Stimulated activated CD4-positive, alpha-beta T cell treated with anti-CD3 and anti-CD28 coated beads, TNF-alpha, amount 100 ng/mL, for 4 hours (primary cell): ENCODE results near the gene CYBC1.
"Not testable (repeated sequence)": the region's sequence is repeated elsewhere in the genome, so short reads cannot be mapped to it uniquely, and the experiment has no call there.

ENCODE experiments used
- DNase-seq, 3 experiments: peaks; one replicate each; pipeline ENCODE4 v3.0.0-alpha.2; 2020; ENCODE audit warnings: low read depth in 3 of 3

CYBC1 gene

DNA sequence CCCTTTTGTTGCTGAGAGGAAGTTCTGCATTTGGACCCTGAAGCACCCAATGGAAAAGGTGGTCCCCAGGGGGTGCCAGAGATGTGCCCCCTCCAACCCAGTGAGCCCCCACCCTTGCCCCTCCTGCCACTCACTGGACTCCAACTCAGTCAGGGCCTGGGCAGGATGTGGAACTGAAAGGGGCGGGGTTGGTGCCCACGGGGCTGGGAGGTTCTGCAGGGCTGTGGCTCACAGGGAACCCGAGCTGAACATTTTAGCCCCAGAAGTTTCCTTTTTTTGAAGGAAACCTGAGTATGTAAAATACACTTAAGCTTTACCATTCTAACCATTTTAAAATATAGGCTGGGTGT, 16.4 kb downstream of the CYBC1 start:
- DNase-seq, result no peak

DNA sequence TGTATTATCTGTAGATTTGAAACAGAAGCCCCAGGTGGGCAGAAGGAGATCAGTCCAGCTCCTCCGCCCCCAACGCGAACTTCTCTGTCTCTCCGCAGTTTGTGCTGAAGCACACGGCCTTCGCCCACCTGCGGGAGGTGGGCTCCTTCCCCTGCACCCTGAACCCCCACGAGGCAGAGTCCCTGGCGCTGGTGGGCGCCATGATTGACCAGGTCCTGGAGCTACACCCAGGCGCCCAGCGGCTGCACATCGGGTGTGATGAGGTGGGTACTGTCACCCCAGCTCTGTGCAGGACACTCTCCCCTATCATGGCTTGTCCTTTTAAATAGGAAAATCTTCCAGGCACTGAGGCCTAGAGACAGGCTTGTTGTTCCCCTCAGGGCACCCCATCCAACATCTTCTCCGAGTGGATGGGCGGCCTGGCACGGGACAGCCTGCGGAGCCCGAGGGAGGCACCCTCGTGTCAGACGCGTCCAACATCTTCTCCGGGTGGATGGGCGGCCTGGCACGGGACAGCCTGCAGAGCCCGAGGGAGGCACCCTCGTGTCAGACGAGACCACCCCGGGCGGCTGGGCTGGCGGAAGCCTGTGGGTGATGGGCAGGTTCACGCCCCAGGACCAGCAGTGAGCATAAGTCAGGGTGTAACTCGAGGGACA, 16.9 kb downstream of the CYBC1 start:
- DNase-seq, result no peak

DNA sequence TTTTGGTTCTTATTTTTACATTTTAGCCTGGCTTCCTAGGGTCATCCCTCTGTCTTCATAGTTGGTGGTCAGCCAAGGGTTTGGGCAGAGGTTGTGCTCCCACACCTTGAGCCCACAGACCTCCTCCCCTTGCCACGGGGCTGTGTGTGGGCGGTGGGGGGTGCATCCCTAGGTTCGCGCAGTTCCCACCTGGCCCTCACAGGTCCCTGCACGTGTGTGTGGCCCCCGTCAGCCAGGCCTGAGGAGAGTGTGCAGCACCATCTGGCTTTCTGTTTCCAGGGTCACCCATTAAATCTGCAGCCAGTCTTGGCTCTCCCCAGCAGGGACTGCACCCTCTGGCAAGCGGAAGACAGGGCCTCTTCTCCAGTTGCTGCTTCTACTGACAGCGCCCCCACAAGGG, 18.5 kb downstream of the CYBC1 start:
- no peak for DNase-seq

- no peak for DNase-seq
These were observed 20.7 kb downstream of the CYBC1 start for GRCh38 chr17:82429824-82430223.

GRCh38 chr17:82428546-82428945, 22.0 kb downstream of the CYBC1 start:
- DNase-seq, result no peak

DNA sequence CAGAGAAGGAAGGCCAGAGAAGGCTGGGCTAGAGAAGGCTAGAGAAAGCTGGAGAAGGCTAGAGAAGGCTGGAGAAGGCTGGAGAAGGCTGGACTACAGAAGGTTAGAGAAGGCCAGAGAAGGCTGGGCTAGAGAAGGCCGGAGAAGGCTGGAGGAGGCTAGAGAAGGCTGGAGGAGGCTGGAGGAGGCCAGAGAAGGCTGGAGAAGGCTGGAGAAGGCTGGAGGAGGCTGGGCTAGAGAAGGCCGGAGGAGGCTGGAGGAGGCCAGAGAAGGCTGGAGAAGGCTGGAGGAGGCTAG, 25.7 kb downstream of the CYBC1 start:
- DNase-seq, result no peak

DNA sequence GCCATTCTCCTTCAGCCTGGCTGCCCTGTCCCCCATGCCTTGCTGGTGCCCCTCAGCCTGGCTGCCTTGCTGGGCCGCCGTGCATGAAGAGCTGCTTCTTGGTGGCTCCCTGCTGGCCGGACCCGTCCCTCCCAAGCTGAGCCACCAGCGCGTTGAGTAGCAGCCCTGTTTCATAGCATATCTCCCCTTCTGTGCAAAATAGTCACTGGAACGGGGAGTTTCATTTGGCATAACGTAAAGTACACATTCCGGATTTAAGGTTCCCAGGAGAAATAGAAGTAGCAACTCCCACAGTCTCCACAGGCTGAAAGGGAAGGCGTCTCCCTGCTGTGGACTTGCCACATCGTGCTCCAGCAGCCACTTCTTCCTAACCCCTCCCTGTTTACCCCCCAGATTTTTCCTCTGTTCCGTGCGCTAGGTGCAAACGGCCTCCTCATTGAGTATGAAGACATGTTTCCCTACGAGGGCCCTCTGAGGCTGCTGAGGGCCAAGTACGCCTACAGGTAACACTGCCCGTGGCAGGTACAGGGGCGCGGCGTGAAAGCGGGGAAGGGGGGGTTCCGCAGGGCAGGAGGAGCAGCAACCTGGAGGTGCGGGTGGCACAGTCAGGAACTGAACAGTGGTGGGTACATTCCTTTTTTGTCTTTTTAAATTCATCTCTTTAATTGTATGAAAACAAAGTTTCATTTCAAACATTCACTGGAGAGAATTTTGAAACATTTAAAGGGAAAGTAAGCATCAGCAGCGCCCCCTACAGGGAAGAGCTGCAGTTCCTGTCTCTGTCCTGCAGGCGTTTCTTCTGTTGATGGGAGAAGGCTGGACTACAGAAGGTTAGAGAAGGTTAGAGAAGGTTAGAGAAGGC, 26.3 kb downstream of the CYBC1 start:
- DNase-seq, result peak in 1 of 3 experiments; percentile 18

- no peak for DNase-seq
These were observed 31.0 kb downstream of the CYBC1 start for GRCh38 chr17:82419540-82419939.

GRCh38 chr17:82418001-82418986, 32.3 kb downstream of the CYBC1 start, which contains the start of the genes HEXD and OGFOD3:
TSS of gene HEXD (plus strand) at chr17:82418347. CDS start at chr17:82419800, 1,453 bp downstream.
TSS of gene OGFOD3 (minus strand) at chr17:82418586. CDS start at chr17:82418485, 101 bp downstream.
- peak; percentile 72 to 83 (median 73) for DNase-seq

DNA sequence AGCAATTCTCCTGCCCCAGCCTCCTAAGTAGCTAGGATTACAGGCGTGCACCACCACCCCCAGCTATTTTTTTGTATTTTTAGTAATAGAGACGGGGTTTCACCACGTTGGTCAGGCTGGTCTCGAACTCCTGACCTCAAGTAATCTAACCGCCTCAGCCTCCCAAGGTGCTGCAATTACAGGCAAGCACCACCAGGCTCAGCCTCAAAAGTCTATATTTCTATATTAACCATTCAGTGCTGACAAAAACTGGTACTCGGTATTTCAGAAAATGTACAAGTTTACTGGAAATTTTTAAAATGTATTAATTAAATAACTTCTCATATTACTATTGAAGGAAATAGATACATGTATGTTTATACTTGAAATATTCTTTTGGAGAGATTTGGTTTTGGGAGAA, 33.8 kb downstream of the CYBC1 start:
- no peak for DNase-seq

DNA sequence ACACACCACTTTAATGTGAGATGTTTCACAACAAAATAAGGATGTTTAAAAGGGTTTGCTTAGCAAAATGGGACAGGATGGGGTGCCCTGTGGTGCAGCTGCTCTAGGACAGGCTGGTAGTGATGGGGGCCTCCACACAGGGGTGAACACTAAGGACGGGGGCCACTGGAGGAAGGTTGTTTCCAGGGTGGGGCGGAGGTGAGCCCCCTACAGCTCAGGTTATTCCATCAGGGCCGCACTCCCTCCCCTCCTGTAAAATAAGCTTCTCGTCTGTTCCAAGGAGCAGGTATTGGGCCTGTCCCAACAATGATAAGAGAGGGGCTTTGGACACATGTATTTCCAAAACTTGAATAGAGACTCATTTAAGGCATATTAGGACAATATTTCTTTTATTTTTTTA, 34.3 kb downstream of the CYBC1 start:
- DNase-seq, result no peak

DNA sequence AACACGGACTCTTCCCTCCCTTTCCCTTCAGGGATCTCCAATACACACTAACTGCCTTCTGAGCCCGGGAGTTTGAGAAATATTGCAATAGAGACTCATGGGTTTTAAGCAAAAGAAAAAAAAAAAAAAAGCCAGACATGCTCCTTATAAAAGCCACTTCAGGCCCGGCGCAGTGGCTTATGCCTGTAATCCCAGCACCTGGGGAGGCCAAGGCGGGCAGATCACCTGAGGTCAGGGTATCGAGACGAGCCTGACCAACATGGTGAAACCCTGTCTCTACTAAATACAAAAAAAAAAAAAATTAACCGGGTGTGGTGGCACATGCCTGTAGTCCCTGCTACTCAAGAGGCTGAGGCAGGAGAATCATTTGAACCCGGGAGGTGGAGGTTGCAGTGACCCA, 34.8 kb downstream of the CYBC1 start:
- no peak for DNase-seq

DNA sequence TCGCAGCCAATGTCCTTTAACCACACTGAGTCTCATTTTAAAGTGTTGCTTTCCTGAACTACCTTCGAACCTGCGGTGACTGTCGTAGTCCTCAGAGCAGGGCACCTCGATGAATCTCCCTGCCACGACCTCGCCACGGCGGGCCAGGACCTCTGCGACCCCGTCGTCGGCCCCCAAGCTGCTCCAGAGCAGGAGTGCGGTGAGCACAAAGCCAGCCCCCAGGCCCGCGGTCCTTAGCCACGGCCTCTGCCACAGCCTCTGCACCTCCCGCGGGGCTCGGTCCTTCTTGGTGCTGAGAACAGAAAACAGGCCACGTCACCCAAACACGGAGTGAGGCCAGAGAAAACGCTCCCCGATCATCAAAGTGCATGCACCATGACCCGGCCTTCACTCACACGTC, 35.2 kb downstream of the CYBC1 start:
- no peak for DNase-seq

DNA sequence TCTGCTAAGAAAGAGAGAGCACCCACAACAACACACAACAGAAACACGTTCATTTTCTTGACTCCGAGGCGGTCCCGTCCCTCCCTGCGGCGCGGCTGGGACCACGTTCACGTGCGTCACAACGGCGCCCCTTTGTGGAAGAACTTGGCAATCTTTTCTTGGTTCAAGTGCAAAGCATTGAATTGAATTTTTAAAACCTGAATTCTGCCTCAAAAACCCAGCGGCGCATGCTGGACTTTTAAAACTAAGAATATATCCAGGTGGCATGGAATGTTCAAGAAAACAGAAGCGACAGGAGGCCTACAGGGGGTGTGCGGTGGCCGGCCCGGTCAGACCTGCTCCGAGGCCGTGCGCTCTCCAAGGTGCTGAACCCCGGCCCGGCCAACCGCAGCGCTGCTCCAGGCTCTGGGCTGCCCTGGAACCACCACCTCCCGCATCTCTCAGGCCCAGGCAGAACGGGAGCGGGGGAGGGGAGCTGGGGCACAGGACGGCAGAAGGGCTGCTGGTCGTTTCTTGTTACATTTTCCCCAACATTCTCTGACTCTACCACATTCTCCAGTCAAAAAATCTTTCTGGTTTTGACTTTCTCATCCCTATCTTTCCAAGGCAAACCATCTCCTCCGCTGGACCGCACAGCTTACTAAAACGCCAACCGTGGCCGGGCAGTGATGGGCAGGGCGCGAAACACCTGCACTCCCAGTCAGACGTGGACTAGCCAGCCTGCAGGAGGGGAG, 35.8 kb downstream of the CYBC1 start:
- peak; percentile 52 to 64 (median 52) for DNase-seq

DNA sequence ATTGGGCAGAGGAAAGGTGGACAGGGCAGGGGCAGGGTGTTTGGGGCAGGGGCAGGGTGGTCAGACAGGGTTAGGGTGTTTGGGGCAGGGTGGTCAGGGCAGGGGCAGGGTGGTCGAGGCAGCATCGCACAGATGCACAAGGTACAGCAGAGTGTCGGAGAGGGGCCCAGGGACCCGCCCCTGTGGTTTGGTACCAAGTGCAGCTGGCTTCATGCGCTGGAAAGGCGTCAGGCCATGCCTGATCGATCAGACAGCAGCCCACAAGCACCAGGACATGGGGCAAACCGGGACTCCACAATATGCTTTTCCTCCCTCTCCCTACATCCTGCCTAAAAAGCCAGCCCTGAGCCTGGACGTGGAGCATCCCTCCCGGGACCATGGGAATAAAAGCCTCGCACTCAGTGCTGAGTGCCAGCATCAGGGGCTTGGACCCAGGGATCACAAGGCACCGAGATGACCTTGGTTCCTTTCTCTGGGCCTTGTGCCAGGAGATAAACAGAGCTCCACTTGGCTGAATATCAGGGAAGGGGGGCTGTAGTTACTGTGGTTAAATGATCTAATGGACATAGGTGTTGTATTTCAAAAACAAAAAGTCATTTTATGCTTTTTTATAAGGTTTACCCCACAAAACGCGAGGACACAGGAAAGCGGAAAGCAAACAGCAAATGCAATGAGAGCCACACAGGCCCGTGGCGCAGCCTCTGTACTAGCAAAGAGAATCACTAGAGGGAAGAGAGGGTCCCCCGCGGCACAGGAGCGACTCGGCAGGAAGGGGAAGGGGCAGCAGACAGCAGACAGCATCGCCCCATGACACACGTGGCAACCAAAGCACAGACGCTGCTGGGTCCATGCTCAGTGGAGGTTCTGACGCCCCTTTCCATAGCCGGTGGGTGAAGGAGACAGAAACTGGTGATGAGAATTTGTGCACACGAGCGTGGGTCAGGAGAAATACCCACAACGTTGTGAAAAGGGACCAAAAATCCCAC, 37.7 kb downstream of the CYBC1 start:
- DNase-seq, result no peak

- not testable (repeated sequence) for DNase-seq
These were observed 38.5 kb downstream of the CYBC1 start for GRCh38 chr17:82412081-82412480.

GRCh38 chr17:82411396-82412053, 39.0 kb downstream of the CYBC1 start:
- no peak for DNase-seq

DNA sequence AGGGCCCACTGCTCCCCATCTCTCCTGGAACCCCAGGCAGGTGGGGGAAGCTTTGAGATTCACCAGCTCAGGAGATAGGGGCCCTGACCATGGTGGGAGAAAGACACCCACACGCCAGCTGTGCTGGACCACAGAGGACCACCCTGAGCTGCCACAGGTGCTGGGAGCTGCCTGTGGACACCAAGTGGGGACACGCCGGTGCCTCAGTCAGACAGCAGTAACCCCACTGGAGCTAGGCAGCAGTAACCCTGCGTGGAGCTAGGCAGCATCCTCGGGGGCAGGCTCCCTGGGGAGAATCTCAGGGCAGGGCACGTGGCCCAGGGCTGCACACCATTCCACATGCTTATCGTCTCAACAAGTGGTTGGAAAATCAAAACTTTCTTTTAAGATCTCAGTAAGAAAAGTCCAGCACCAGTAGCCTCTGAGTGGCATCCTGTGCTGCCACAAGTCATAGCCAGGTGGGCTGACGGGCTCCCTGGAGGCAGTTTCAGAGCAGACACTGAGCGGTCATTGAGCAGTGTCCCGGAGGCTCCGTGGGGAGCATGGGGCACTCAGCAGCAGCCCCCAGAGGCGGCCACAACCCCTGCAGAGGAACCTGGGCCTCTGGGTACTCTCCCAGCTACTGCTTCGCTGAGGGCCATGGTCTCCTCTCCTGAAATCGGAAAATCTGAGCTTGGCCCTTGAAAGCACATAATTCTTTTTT, 40.4 kb downstream of the CYBC1 start:
- no peak for DNase-seq

GRCh38 chr17:82408938-82409318, 41.6 kb downstream of the CYBC1 start:
- DNase-seq, result no peak
